HG02884 (cell line): ENCODE results near the gene COG2.
"Not testable (repeated sequence)": the region's sequence is repeated elsewhere in the genome, so short reads cannot be mapped to it uniquely, and the experiment has no call there.

Experiments used
- ATAC-seq: cut with Tn5 transposase; IDR thresholded peaks from one replicate; pipeline ENCODE4 v1.9.1; 2021; ENCODE audit warnings: mild to moderate bottlenecking, moderate library complexity; ENCODE audit not compliant: unreplicated experiment

COG2 gene

GRCh38 chr1:230626232-230626631 is 16.0 kb upstream of the COG2 start:
- no peak for ATAC-seq

GRCh38 chr1:230627767-230628166 is 14.5 kb upstream of the COG2 start:
- no peak for ATAC-seq

- no peak for ATAC-seq
These were observed 12.8 kb upstream of the COG2 start for GRCh38 chr1:230629511-230629910.

GRCh38 chr1:230631477-230631876 is 10.8 kb upstream of the COG2 start:
- ATAC-seq: no peak

GRCh38 chr1:230632273-230632873 is 9.9 kb upstream of the COG2 start:
- no peak for ATAC-seq

- no peak for ATAC-seq
These were observed 8.8 kb upstream of the COG2 start for GRCh38 chr1:230633469-230633868.

GRCh38 chr1:230634384-230634783 is 7.9 kb upstream of the COG2 start:
- no peak for ATAC-seq

- ATAC-seq: no peak
These were observed 5.6 kb upstream of the COG2 start for GRCh38 chr1:230636575-230637148.

GRCh38 chr1:230639714-230640209 is 2.5 kb upstream of the COG2 start:
- no peak for ATAC-seq

GRCh38 chr1:230641346-230641745 is 935 bp upstream of the COG2 start:
- ATAC-seq: no peak

GRCh38 chr1:230641900-230642262 is 400 bp upstream of the COG2 start:
- ATAC-seq: peak; percentile 7

- no peak for ATAC-seq
These were observed 1.6 kb downstream of the COG2 start for GRCh38 chr1:230643908-230644307.

- no peak for ATAC-seq
These were observed 4.5 kb downstream of the COG2 start for GRCh38 chr1:230646710-230647302.

- no peak for ATAC-seq
These were observed 5.0 kb downstream of the COG2 start for GRCh38 chr1:230647321-230647720.

GRCh38 chr1:230648114-230648513 is 5.8 kb downstream of the COG2 start:
- no peak for ATAC-seq

- no peak for ATAC-seq
These were observed 8.0 kb downstream of the COG2 start for GRCh38 chr1:230650300-230650699.

- no peak for ATAC-seq
These were observed 9.0 kb downstream of the COG2 start for GRCh38 chr1:230651235-230651634.

- not testable (repeated sequence) for ATAC-seq
These were observed 14.4 kb downstream of the COG2 start for GRCh38 chr1:230656719-230657118.

GRCh38 chr1:230658103-230658502 is 15.8 kb downstream of the COG2 start:
- not testable (repeated sequence) for ATAC-seq

GRCh38 chr1:230658691-230659090 is 16.4 kb downstream of the COG2 start:
- no peak for ATAC-seq

GRCh38 chr1:230661976-230662375 is 19.7 kb downstream of the COG2 start:
- no peak for ATAC-seq

- no peak for ATAC-seq
These were observed 25.9 kb downstream of the COG2 start for GRCh38 chr1:230668227-230668626.
